Heart left ventricle (tissue), 13 donors: ENCODE data around the gene ZAP70.

Source experiments
- CTCF ChIP-seq, 12 donors: fragments of 200-600 bp; sonication (generic) in 4 of 12; IDR thresholded peaks; one replicate each; pipeline versions ENCODE4 v1.5.0 to v1.8.0; 2018 to 2022; ENCODE audit warnings: antibody characterized with exemption in 12 of 12, mild to moderate bottlenecking in 5 of 12
- POLR2A ChIP-seq, 2 donors: fragments of 450-650 bp; IDR thresholded peaks; one replicate each; pipeline ENCODE4 v1.6.1; 2017; ENCODE audit warnings: antibody characterized with exemption in 2 of 2, mild to moderate bottlenecking in 2 of 2, moderate library complexity in 2 of 2
- donor health status: ischemic (EF 13 %, LVEDD 7.1; RV severe dilation, severe dysfunction).
- donor health status: DM: no; HTN: yes; CAD: no.
- donor health status: DM: no; HTN: no; CAD: no.
- donor health status: ischemic (EF 25% LVEDD 6.9; RV normal size, moderate dysfunction).
- donor health status: ischemic (EF 25% LVEDD 5.7; RV mildly dilated, moderate dysfunction).
- donor health status: ischemic (EF 35%, LVEDD 5.7; RV mildly dilated, moderate dysfunction).
- donor health status: nonischemic (EF 11% LVEDD 7.7; RV severe dilation, severe dysfunction).
- donor health status: DM: yes; HTN: yes; CAD: no.
- donor health status: PGD.
- donor health status: ischemic (EF 29% LVEDD 5.4; RV normal size, mild dysfunction).
- donor health status: nonischemic (EF 23%, LVEDD 6.1; RV moderate dilation, normal function).

GRCh38 chr2:97726261-97727064 lies 13.1 kb downstream of the ZAP70 start:
- TF ChIP-seq POLR2A (IDR thresholded peaks at IDR 0.05) (no peak), CTCF (IDR thresholded peaks at IDR 0.05) (no peak)
